Upper lobe of left lung (tissue), 6 donors: ENCODE results near the gene RBFOX2. TPM values are rescaled to one million over a fixed set of nuclear protein-coding genes. Genes with fewer than 3 reads are reported as not detected.
"Not testable (repeated sequence)": the region's sequence is repeated elsewhere in the genome, so short reads cannot be mapped to it uniquely, and the experiment has no call there.

ENCODE experiments used
- ATAC-seq, 2 donors: fragments of 200-7000 bp; cut with Tn5 transposase; one replicate each; pipeline ENCODE4 v1.9.1; 2022; ENCODE audit warnings: mild to moderate bottlenecking in 2 of 2, moderate library complexity in 2 of 2; ENCODE audit not compliant: low FRiP score in 2 of 2
- DNase-seq, 2 donors: peaks; one replicate each; pipeline ENCODE4 v3.0.0-alpha.2; 2019 to 2020
- H3K27ac ChIP-seq, 4 donors: fragments of 200-600 bp; sonication (generic); one replicate each; pipeline ENCODE4 v1.5.1; 2016 to 2019
- H3K27me3 ChIP-seq, 4 donors: fragments of 200-600 bp; sonication (generic); one replicate each; pipeline ENCODE4 v1.5.1; 2017 to 2019
- H3K36me3 ChIP-seq, 4 donors: fragments of 200-600 bp; sonication (generic); one replicate each; pipeline ENCODE4 v1.5.1; 2016 to 2019
- H3K4me1 ChIP-seq, 4 donors: fragments of 200-600 bp; sonication (generic); one replicate each; pipeline ENCODE4 v1.5.1; 2018 to 2019
- H3K4me3 ChIP-seq, 4 donors: fragments of 200-600 bp; sonication (generic); one replicate each; pipeline ENCODE4 v1.5.1; 2017 to 2019; ENCODE audit warnings: mild to moderate bottlenecking in 2 of 4, moderate library complexity in 1 of 4
- H3K9me3 ChIP-seq, 4 donors: fragments of 200-600 bp; sonication (generic); one replicate each; pipeline ENCODE4 v1.5.1; 2018 to 2019
- EP300 ChIP-seq, 4 donors: sonication (generic); formaldehyde crosslinking; IDR thresholded peaks; one replicate each; pipeline ENCODE4 v1.5.1; 2017; ENCODE audit warnings: antibody characterized with exemption in 4 of 4, control low read depth in 2 of 4
- POLR2A ChIP-seq, 4 donors: fragments of 450-650 bp; IDR thresholded peaks; one replicate each; pipeline ENCODE4 v1.5.1; 2016 to 2017; ENCODE audit warnings: antibody characterized with exemption in 4 of 4, mild to moderate bottlenecking in 2 of 4
- POLR2AphosphoS5 ChIP-seq, 2 donors: sonication (generic); formaldehyde crosslinking; IDR thresholded peaks; one replicate each; pipeline ENCODE4 v1.5.1; 2017; ENCODE audit warnings: antibody characterized with exemption in 2 of 2
- WGBS, 2 donors: methylation state at CpG; one replicate each; pipeline ENCODE4 v1.1.5; 2017 to 2018; 5-methylcytosine and 5-hydroxymethylcytosine counted together
- total RNA-seq, 6 donors: library from RNA; depleted of rRNA in 4 of 6; stranded (reverse); fragments of >200 nt in 4 of 6; gene quantifications; one replicate each; pipeline versions ENCODE4 v1.1.0 to v1.2.1, GENCODE V29; 2016 to 2021
- TF ChIP-seq, protein P1 (sequence below), 6 experiments: fragments of 450-650 bp in 4 of 6; fragments of 200-600 bp in 2 of 6; sonication (generic) in 2 of 6; IDR thresholded peaks; one replicate each; pipeline ENCODE4 v1.5.1; 2016 to 2019; ENCODE audit warnings: antibody characterized with exemption in 6 of 6
- donor health status: DM: no; HTN: no; CAD: no; lungs with moderate emphysema.
- donor health status: DM: no; HTN: yes; CAD: no; lungs with severe emphysema.

RBFOX2 gene
- total RNA-seq, 6 donors from 2014 or later, result 47.8 to 86.4 (median 54.5) TPM

DNA sequence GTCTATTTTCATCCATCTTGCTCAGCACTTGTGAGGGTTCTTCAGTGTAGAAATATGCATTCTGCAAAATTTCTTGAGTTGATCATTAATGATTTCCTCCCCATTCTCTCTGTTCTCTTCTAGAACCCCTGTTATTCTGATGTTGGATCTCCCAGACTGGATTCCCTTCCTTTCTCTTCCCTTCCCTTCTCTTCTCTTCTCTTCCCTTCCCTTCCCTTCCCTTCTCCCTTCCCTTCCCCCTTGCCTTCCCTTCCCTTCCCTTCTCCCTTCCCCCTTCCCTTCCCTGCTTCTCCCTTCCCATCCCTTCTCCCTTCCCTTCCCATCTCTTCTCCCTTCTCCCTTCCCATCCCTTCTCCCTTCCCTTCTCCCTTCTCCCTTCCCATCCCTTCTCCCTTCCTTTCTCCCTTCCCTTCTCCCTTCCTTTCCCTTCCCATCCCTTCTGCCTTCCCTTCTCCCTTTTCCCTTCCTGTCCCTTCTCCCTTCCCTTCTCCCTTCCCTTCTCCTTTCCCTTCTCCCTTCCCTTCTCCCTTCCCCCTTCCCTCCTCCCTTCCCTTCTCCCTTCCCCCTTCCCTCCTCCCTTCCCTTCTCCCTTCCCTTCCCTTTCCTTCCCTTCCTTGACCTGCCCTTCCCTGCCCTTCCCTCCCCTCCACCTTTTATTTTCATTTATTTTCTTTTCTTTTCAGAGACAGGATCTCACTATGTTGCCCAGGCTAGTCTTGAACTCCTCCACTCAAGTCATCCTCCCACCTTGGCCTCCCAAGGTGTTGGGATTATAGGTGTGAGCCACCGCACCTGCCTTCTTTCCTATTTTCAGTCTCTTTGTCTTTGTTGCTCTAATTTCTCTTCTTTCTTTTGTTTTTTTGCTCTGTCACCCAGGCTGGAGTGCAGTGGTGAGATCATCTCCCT, 24.9 kb upstream of the RBFOX2 start:
- WGBS, 2 donors, result 95 to 100% methylated on average over 1 of the region's 1 CpG
- H3K27ac ChIP-seq, result no peak overlapping the region
- TF ChIP-seq, protein P1, sequence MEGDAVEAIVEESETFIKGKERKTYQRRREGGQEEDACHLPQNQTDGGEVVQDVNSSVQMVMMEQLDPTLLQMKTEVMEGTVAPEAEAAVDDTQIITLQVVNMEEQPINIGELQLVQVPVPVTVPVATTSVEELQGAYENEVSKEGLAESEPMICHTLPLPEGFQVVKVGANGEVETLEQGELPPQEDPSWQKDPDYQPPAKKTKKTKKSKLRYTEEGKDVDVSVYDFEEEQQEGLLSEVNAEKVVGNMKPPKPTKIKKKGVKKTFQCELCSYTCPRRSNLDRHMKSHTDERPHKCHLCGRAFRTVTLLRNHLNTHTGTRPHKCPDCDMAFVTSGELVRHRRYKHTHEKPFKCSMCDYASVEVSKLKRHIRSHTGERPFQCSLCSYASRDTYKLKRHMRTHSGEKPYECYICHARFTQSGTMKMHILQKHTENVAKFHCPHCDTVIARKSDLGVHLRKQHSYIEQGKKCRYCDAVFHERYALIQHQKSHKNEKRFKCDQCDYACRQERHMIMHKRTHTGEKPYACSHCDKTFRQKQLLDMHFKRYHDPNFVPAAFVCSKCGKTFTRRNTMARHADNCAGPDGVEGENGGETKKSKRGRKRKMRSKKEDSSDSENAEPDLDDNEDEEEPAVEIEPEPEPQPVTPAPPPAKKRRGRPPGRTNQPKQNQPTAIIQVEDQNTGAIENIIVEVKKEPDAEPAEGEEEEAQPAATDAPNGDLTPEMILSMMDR (IDR thresholded peaks at IDR 0.05), result no peak
- TF ChIP-seq EP300 (IDR thresholded peaks at IDR 0.05), result no peak
- no peak for TF ChIP-seq POLR2A (IDR thresholded peaks at IDR 0.05)
- TF ChIP-seq POLR2AphosphoS5 (IDR thresholded peaks at IDR 0.05), result no peak
- H3K4me3 ChIP-seq, result no peak overlapping the region
- ATAC-seq, result no peak
- no peaks in the 10 kb centered on the region for H3K36me3 ChIP-seq
- H3K9me3 ChIP-seq, result no peaks in the 10 kb centered on the region
- H3K27me3 ChIP-seq, result no peaks in the 10 kb centered on the region
- peaks cover 0 to 3% (median 0%) of the 10 kb centered on the region in 4 donors for H3K4me1 ChIP-seq
- DNase-seq, result no peak

DNA sequence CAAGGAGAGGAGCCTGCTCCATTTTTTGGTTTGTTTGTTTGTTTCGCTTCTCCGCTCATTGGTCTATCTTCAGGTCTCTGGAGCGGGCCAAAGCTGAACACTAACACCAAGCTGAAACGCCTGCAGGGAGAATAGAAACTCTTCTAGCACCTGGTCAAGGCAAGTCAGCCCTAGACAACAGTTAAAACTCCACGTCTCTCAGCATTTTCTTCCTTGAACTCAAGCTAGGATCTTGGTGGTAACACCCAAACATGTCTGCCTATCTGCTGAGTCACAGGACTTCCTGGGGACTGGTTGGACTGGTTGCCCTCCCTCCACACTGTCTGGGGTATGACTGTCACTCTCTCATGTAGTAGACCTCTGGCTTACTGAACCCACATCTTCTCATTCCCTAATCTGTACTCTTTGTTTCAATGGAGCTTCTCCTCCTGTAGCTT, 23.9 kb upstream of the RBFOX2 start:
- Histone ChIP-seq H3K27me3 (no peaks in the 10 kb centered on the region), H3K4me1 (peaks cover 0 to 3% (median 0%) of the 10 kb centered on the region in 4 donors), H3K36me3 (no peaks in the 10 kb centered on the region), H3K9me3 (no peaks in the 10 kb centered on the region), H3K27ac (no peak overlapping the region), H3K4me3 (no peak overlapping the region)
- no peak for ATAC-seq
- DNase-seq, result peak in 1 of 2 donors; percentile 26
- TF ChIP-seq POLR2A (IDR thresholded peaks at IDR 0.05), result no peak
- TF ChIP-seq, protein P1 (IDR thresholded peaks at IDR 0.05), result no peak
- TF ChIP-seq POLR2AphosphoS5 (IDR thresholded peaks at IDR 0.05), result no peak
- no peak for TF ChIP-seq EP300 (IDR thresholded peaks at IDR 0.05)
- WGBS, 2 donors, result 81 to 86% methylated on average over 5 of the region's 5 CpGs

DNA sequence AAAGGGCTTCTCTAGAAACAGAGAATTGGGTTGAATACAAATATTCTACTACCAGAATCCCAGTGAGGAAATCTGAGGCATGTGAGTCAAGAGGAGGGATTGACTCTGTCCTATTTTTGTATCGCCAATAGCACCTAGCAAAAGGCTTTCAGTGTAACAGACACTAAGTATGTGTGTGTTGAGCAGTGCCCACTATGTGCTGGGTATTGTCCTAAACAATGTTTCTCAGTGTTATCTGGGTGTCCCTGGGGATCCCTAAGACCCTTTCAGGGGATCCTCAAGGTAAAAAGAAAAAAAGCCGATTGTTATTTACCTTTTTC, 21.0 kb upstream of the RBFOX2 start:
- 92 to 100% methylated on average over 2 of the region's 2 CpGs for WGBS, 2 donors

DNA sequence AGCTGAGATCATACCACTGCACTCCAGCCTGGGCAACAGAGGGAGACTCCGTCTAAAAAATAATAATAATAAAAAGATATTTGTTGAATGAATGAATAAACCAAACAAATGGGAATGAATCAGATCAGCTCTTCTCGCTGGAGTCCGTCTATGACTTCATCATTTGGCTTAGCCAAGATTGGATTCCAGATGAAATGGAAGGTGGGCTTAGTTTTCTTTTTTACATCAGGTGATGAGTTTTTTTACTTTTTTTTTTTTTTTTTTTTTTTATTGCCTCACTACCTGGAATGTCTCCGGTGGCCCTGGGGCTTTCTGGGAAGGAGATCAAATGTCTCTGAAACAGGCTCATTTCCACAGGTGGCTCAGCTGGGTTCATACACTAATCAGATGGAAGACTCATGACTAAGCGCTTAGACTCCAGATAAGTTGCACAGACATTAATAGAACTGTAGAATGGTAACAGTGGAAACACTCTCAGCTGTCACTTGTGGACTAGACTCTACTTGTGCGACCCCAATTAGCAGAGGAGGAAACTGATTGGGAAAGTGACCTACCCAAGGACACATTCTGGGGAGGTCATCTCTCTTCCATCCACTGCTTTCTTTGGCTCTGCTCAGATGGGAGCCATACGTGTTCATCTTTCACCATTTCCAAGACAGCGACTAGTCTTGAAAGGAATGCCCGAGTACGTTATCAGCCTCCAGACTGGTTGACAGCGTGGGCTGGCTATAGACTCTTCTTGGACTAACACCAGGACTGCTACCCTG, 20.5 kb upstream of the RBFOX2 start:
- no peaks in the 10 kb centered on the region for H3K27me3 ChIP-seq
- H3K36me3 ChIP-seq, result no peaks in the 10 kb centered on the region
- H3K27ac ChIP-seq, result no peak overlapping the region
- no peak overlapping the region for H3K4me3 ChIP-seq
- ATAC-seq (no peak), DNase-seq (no peak)
- no peaks in the 10 kb centered on the region for H3K9me3 ChIP-seq
- 90 to 94% methylated on average over 11 of the region's 11 CpGs for WGBS, 2 donors
- TF ChIP-seq EP300 (IDR thresholded peaks at IDR 0.05) (no peak), POLR2A (IDR thresholded peaks at IDR 0.05) (no peak), POLR2AphosphoS5 (IDR thresholded peaks at IDR 0.05) (no peak)
- TF ChIP-seq, protein P1 (IDR thresholded peaks at IDR 0.05), result no peak
- H3K4me1 ChIP-seq, result peaks cover 0 to 3% (median 0%) of the 10 kb centered on the region in 4 donors

More for the DNA sequence above, 21.0 kb upstream of the RBFOX2 start:
- H3K9me3 ChIP-seq, result no peaks in the 10 kb centered on the region
- no peak for ATAC-seq
- no peaks in the 10 kb centered on the region for H3K36me3 ChIP-seq
- no peak overlapping the region for H3K4me3 ChIP-seq
- H3K4me1 ChIP-seq, result peaks cover 0 to 3% (median 0%) of the 10 kb centered on the region in 4 donors
- no peak overlapping the region for H3K27ac ChIP-seq
- TF ChIP-seq EP300 (IDR thresholded peaks at IDR 0.05) (no peak), POLR2AphosphoS5 (IDR thresholded peaks at IDR 0.05) (no peak), POLR2A (IDR thresholded peaks at IDR 0.05) (no peak)
- TF ChIP-seq, protein P1 (IDR thresholded peaks at IDR 0.05), result no peak
- DNase-seq, result no peak
- H3K27me3 ChIP-seq, result no peaks in the 10 kb centered on the region

DNA sequence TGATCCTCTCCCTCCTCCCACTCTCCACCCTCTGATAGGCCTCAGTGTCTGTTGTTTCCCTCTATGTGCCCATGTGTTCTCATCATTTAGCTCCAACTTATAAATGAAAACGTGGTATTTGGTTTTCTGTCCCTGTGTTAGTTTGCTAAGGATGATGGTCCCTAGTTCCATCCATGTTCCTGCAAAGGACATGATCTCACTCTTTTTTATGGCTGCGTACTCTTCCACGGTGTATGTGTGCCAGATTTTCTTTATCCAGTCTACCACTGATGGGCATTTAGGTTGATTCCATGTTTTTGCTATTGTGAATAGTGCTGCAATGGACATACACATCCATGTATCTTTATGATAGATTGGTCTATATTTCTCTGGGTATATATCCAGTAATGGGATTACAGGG, 15.9 kb upstream of the RBFOX2 start:
- 91 to 97% methylated on average over 3 of the region's 3 CpGs for WGBS, 2 donors
- H3K27ac ChIP-seq, H3K36me3 ChIP-seq, ATAC-seq, H3K9me3 ChIP-seq, H3K4me1 ChIP-seq, H3K4me3 ChIP-seq, H3K27me3 ChIP-seq, DNase-seq: not testable (repeated sequence)
